Measurements from ENCODE around the gene C15orf62.

DNA sequence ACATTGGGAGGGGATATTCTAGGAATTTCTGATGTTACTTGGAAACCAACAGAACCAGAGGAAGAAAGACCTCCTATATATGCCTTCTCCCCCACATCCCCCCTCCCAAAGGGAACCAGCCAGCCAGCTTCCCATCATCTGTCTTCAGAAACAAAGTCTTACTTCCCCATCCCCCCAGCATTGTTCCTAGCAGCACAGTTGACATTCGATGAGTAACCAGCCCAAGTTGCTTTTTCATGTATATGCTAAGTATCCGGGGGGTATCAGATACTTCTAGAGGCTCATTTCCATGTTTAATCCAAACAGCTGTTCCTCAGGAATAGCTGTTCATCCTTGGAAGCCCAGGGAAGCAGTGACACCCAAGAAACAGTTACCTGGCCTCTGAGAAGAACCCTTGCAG, 30.7 kb upstream of the C15orf62 start:
- TF ChIP-seq, protein P1, sequence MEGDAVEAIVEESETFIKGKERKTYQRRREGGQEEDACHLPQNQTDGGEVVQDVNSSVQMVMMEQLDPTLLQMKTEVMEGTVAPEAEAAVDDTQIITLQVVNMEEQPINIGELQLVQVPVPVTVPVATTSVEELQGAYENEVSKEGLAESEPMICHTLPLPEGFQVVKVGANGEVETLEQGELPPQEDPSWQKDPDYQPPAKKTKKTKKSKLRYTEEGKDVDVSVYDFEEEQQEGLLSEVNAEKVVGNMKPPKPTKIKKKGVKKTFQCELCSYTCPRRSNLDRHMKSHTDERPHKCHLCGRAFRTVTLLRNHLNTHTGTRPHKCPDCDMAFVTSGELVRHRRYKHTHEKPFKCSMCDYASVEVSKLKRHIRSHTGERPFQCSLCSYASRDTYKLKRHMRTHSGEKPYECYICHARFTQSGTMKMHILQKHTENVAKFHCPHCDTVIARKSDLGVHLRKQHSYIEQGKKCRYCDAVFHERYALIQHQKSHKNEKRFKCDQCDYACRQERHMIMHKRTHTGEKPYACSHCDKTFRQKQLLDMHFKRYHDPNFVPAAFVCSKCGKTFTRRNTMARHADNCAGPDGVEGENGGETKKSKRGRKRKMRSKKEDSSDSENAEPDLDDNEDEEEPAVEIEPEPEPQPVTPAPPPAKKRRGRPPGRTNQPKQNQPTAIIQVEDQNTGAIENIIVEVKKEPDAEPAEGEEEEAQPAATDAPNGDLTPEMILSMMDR (IDR thresholded peaks at IDR 0.05) = no peak
- TF ChIP-seq POLR2AphosphoS5 (IDR thresholded peaks at IDR 0.05) (no peak), POLR2A (IDR thresholded peaks at IDR 0.05) (no peak), EP300 (IDR thresholded peaks at IDR 0.05) (no peak)

Measured in suprapubic skin (tissue), 4 donors.